HepG2 (cell line): ENCODE data around the gene PPP2R5B. TPM values are rescaled to one million over a fixed set of nuclear protein-coding genes. Genes with fewer than 3 reads are reported as not detected.

Source experiments
- ATAC-seq: fragments of 200-7000 bp; cut with Tn5 transposase; 3 replicates; pipeline ENCODE4 v1.9.1; 2020; ENCODE audit warnings: mild to moderate bottlenecking, moderate library complexity
- BruUV-seq: library from RNA; stranded (reverse); fragments of 400-500 nt; replicated peaks from 2 replicates; lab custom pipeline; 2021; lab: Mats Ljungman, UMichigan
- CTCF ChIA-PET: fragments of 300-600 bp; formaldehyde crosslinking; extraction: SDS; loops from one replicate; lab custom pipeline; 2021; ENCODE audit warnings: low total read pairs, inconsistent platforms, low intra/inter-chr PET ratio; lab: Yijun Ruan, JAX
- POLR2A ChIA-PET: fragments of 350-600 bp; sonication (Branson Sonifier 250); formaldehyde crosslinking; loops from one replicate; lab custom pipeline; 2020; ENCODE audit warnings: antibody characterized with exemption, inconsistent platforms; lab: Yijun Ruan, JAX
- DNase-seq: peaks from one replicate; pipeline ENCODE4 v3.0.0-alpha.2; 2015; ENCODE audit warnings: low spot score
- FAIRE-seq: peaks from 3 replicates; lab custom pipeline; 2011; peaks lifted over from hg19 to GRCh38; lab: Jason Lieb, UNC
- H2AFZ ChIP-seq: one replicate; pipeline ENCODE4 v1.6.1; 2011; ENCODE audit warnings: low read length, inconsistent platforms
- H3K27ac ChIP-seq: fragments of 300-600 bp; 3 replicates; pipeline ENCODE4 v1.8.0; 2011; ENCODE audit warnings: mixed run types, mild to moderate bottlenecking, mixed read lengths, low read length, inconsistent platforms; ENCODE audit not compliant: insufficient read depth; ENCODE audit errors: extremely low read length
- H3K27me3 ChIP-seq, 2 experiments: fragments of 200-600 bp in 1 of 2; 2 replicates in 1 of 2; 3 replicates in 1 of 2; pipeline versions ENCODE4 v1.6.0 to v1.8.0; 2011; ENCODE audit warnings: low read length in 2 of 2, mild to moderate bottlenecking in 2 of 2, moderate library complexity in 2 of 2, inconsistent platforms in 1 of 2; ENCODE audit not compliant: insufficient read depth in 2 of 2, control insufficient read depth in 1 of 2
- H3K36me3 ChIP-seq, 2 experiments: fragments of 200-600 bp in 1 of 2; replicated peaks in 1 of 2; 2 replicates in 1 of 2; 3 replicates in 1 of 2; pipeline versions ENCODE4 v1.5.1 to v1.8.0; 2011; ENCODE audit warnings: low read length in 2 of 2, inconsistent platforms in 1 of 2; ENCODE audit not compliant: insufficient read depth in 2 of 2, control insufficient read depth in 1 of 2
- H3K4me1 ChIP-seq: 2 replicates; pipeline ENCODE4 v1.5.1; 2012; ENCODE audit warnings: low read length, inconsistent platforms; ENCODE audit not compliant: insufficient read depth
- H3K4me2 ChIP-seq: 2 replicates; pipeline ENCODE4 v1.6.0; 2011; ENCODE audit warnings: low read depth, low read length, inconsistent platforms
- H3K4me3 ChIP-seq, 3 experiments: fragments of 200-600 bp in 1 of 3; sonication (generic), shearing (Covaris generic) in 1 of 3; replicated peaks in 1 of 3; 2 replicates each; pipeline ENCODE4 v1.5.1; 2011 to 2016; ENCODE audit warnings: low read length in 3 of 3, inconsistent platforms in 2 of 3, low read depth in 2 of 3, mild to moderate bottlenecking in 2 of 3, control low read depth in 1 of 3, mixed read lengths in 1 of 3; ENCODE audit not compliant: insufficient read depth in 1 of 3
- H3K79me2 ChIP-seq: one replicate; pipeline ENCODE4 v1.6.1; 2011; ENCODE audit warnings: low read length, inconsistent platforms; ENCODE audit not compliant: insufficient read depth
- H3K9ac ChIP-seq: 2 replicates; pipeline ENCODE4 v1.6.0; 2011; ENCODE audit warnings: mild to moderate bottlenecking, low read depth, low read length, inconsistent platforms; ENCODE audit not compliant: insufficient read depth
- H3K9me3 ChIP-seq: 2 replicates; pipeline ENCODE4 v1.5.1; 2012; ENCODE audit warnings: mild to moderate bottlenecking, low read length
- H4K20me1 ChIP-seq: 2 replicates; pipeline ENCODE4 v1.6.0; 2011; ENCODE audit warnings: inconsistent platforms, mild to moderate bottlenecking, low read length, moderate library complexity; ENCODE audit not compliant: insufficient read depth
- ATF1 ChIP-seq: IDR thresholded peaks from 2 replicates; pipeline ENCODE4 v1.6.1; 2016; ENCODE audit warnings: mild to moderate bottlenecking, control low read depth
- E2F1 ChIP-seq: sonication (generic); formaldehyde crosslinking; IDR thresholded peaks from 2 replicates; pipeline ENCODE4 v1.5.0; 2020; ENCODE audit warnings: missing genetic modification reagents
- KDM5A ChIP-seq: fragments of 200-600 bp; sonication (generic); IDR thresholded peaks from 2 replicates; pipeline ENCODE4 v1.7.0; 2018; ENCODE audit warnings: antibody characterized with exemption, mild to moderate bottlenecking, low read length, borderline replicate concordance
- KMT2B ChIP-seq: IDR thresholded peaks from 2 replicates; pipeline ENCODE4 v1.6.1; 2016; ENCODE audit warnings: missing genetic modification reagents, missing compliant biosample characterization
- MLX ChIP-seq: IDR thresholded peaks from 2 replicates; pipeline ENCODE4 v1.6.1; 2016
- NFYC ChIP-seq: IDR thresholded peaks from 2 replicates; pipeline ENCODE4 v1.6.1; 2016; ENCODE audit warnings: missing genetic modification reagents, missing compliant biosample characterization
- PAXIP1 ChIP-seq: sonication (generic); formaldehyde crosslinking; conservative IDR thresholded peaks from 2 replicates; pipeline ENCODE4 v1.4.0; 2020; ENCODE audit warnings: mild to moderate bottlenecking, missing genetic modification reagents, moderate library complexity
- SIN3B ChIP-seq: fragments of 150-350 bp; IDR thresholded peaks from 2 replicates; pipeline ENCODE4 v1.6.1; 2014; ENCODE audit warnings: low read length
- SRY ChIP-seq: sonication (generic); formaldehyde crosslinking; IDR thresholded peaks from 2 replicates; pipeline ENCODE4 v1.8.0; 2022; ENCODE audit warnings: mild to moderate bottlenecking, missing genetic modification reagents
- UBTF ChIP-seq: sonication (generic); formaldehyde crosslinking; IDR thresholded peaks from 2 replicates; pipeline ENCODE4 v1.4.0; 2020; ENCODE audit warnings: mild to moderate bottlenecking, missing genetic modification reagents
- ZNF563 ChIP-seq: sonication (generic); formaldehyde crosslinking; IDR thresholded peaks from 2 replicates; pipeline ENCODE4 v1.8.0; 2022; ENCODE audit warnings: mild to moderate bottlenecking, moderate library complexity, missing genetic modification reagents
- WGBS: methylation state at CpG from one replicate; pipeline ENCODE4 v1.1.6; 2017; ENCODE audit warnings: low lambda C conversion rate; 5-methylcytosine and 5-hydroxymethylcytosine counted together
- in situ Hi-C: cut with HindIII; loops from 2 replicates; pipeline ENCODE4 v1.10.0; 2017; ENCODE audit warnings: low pct_unique_long_range_greater_than_20kb; ENCODE audit not compliant: extremely low pct_ligation_motif_present
- intact Hi-C: fragments of 100-400 bp; cut with micrococcal nuclease; formaldehyde crosslinking; loops from one replicate; pipeline ENCODE4 v1.10.0; 2022; ENCODE audit not compliant: unreplicated experiment
- polyA plus RNA-seq, 8 experiments: library from polyadenylated mRNA; depleted of rRNA in 3 of 8; stranded (reverse) in 7 of 8; unstranded in 1 of 8; fragments of >200 nt; fragmentation: Illumina TruSeq in 4 of 8; extraction: Trizol in 4 of 8; gene quantifications; 2 replicates each; pipeline versions ENCODE4 v1.2.1 to v1.2.3, GENCODE V29; 2011 to 2016; ENCODE audit warnings: low read depth in 4 of 8, missing spikeins in 1 of 8, mixed read lengths in 1 of 8; ENCODE audit not compliant: insufficient read depth in 1 of 8
- total RNA-seq, 5 experiments: library from RNA; depleted of rRNA; stranded (reverse); fragments of >200 nt; fragmentation: Illumina TruSeq; extraction: Trizol; gene quantifications; 2 replicates each; pipeline ENCODE4 v1.2.3, GENCODE V29; 2016; ENCODE audit warnings: low read depth in 1 of 5

Gene PPP2R5B
- total and polyA plus RNA-seq, 2 of the 13 experiments (the other 11 are each of a cell fraction or from before 2014, with no cell fraction given): 2.3 to 8.3 TPM

- CTCF ChIA-PET: no interaction called here
- ATAC-seq (peak; percentile 95), DNase-seq (peak; percentile 99), FAIRE-seq (peak; percentile 100)
- WGBS: 2% methylated on average over 36 of the region's 57 CpGs
- H2AFZ ChIP-seq: peak within 1 kb of the TSS; percentile 60
- H3K9me3 ChIP-seq: no peaks in the 10 kb centered on the region
- H3K4me3 ChIP-seq: peak within 1 kb of the TSS; percentile 78 to 100 (median 93)
- H3K79me2 ChIP-seq: peaks cover 15% of the 10 kb centered on the region
- BruUV-seq: no TSS peak
- peaks cover 36% of the 10 kb centered on the region for H3K4me1 ChIP-seq
- intact Hi-C loops (loop anchor here (1.0 to 2.0 kb wide), 2 partner anchors 70 to 80 kb away; partner anchors contain the start of gene BATF2), in situ Hi-C loops (no loop called here)
- peaks cover 15 to 19% of the 10 kb centered on the region in 2 experiments; a peak in 4 of 5 replicates for H3K36me3 ChIP-seq
- H3K9ac ChIP-seq: peak within 1 kb of the TSS; percentile 90
- H4K20me1 ChIP-seq: peaks cover 5% of the 10 kb centered on the region; the same call in 1 of the 2 replicates
- no peaks in the 10 kb centered on the region; a peak in 1 of 5 replicates for H3K27me3 ChIP-seq
- POLR2A ChIA-PET: interaction anchor here (0.6 to 2.1 kb wide), 5 partner anchors 8 to 152 kb away, joined by 3 to 15 read pairs (median 5); partner anchors contain the start of genes BATF2, GPHA2 and PPP2R5B
- H3K4me2 ChIP-seq: peak within 1 kb of the TSS; percentile 87
- H3K27ac ChIP-seq: peak within 1 kb of the TSS; percentile 63
- TF ChIP-seq SIN3B (peak; percentile 59; the same call in 1 of the 2 replicates), KMT2B (CRISPR knock-in tag) (0 out of 2 replicates have a peak, but pooled peaks have one; percentile 8), ZNF563 (CRISPR knock-in tag) (peak; percentile 59), MLX (CRISPR knock-in tag) (no peak), E2F1 (0 out of 2 replicates have a peak, but pooled peaks have one; percentile 82), SRY (peak; percentile 45; the same call in 1 of the 2 replicates), UBTF (CRISPR knock-in tag) (peak; percentile 100), NFYC (CRISPR knock-in tag) (peak; percentile 90), KDM5A (peak; percentile 75), ATF1 (CRISPR knock-in tag) (0 out of 2 replicates have a peak, but pooled peaks have one; percentile 8), PAXIP1 (peak; percentile 22)
Observed at GRCh38 chr11:64916775-64917662, 7.5 kb upstream of the PPP2R5B start, which contains the start of gene ATG2A. Gene ATG2A, minus strand, starts transcription at chr11:64917209. Its CDS starts 74 bp downstream, at chr11:64917135.
